ENCODE results near the gene TUBB4A.

The TUBB4A gene

GRCh38 chr19:6534451-6535093, 32.5 kb upstream of the TUBB4A start:
- TF ChIP-seq CTCF (IDR thresholded peaks at IDR 0.05; ENCODE audit: borderline replicate concordance, insufficient read depth, low read depth, low read length): no peak
- H3K4me3 ChIP-seq (ENCODE audit: low read depth, low read length): no peak overlapping the region

GRCh38 chr19:6533746-6534418, 31.8 kb upstream of the TUBB4A start:
- no peak overlapping the region for H3K4me3 ChIP-seq (ENCODE audit: low read depth, low read length)
- no peak for TF ChIP-seq CTCF (IDR thresholded peaks at IDR 0.05; ENCODE audit: borderline replicate concordance, insufficient read depth, low read depth, low read length)

- TF ChIP-seq CTCF (IDR thresholded peaks at IDR 0.05; ENCODE audit: borderline replicate concordance, insufficient read depth, low read depth, low read length): no peak
- peak overlapping the region; percentile 94 for H3K4me3 ChIP-seq (ENCODE audit: low read depth, low read length)
Measured at GRCh38 chr19:6533000-6533328, 30.9 kb upstream of the TUBB4A start.

DNA sequence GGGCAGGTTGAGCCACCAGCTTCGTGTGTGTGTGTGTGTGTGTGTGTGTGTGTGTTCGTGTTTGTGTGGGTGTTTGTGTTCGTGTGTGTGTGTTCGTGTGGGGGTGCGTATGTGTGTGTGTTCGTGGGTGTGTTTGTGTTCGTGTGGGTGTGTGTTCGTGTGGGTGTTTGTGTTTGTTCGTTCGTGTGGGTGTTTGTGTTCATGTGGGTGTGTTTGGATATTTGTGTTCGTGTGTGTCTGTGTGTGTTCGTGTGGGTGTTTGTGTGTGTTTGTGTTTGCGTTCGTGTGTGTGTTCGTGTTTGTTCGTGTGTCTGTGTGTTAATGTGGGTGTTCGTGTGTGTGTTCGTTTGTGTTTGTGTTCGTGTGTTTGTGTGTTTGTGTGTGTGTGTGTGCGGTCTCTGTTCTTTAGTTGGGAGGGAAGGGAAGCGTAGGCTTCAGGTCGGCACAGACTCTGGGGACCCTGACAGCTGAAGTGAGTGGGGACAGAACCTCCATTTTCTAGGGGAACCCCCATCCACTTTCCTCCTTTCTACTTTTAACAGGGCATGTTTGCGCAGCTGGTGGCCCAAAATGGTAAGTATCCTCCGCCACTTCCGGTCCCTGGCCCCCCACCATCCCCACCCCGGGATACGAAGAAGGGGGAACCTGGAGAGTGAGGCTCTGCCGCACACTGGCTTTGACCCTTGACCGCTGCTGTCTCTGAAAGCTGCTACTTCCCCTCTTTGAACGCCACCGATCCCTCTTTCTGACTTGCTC, 30.3 kb upstream of the TUBB4A start:
- H3K4me3 ChIP-seq (ENCODE audit: low read depth, low read length): peak overlapping the region; percentile 94
- TF ChIP-seq CTCF (IDR thresholded peaks at IDR 0.05; ENCODE audit: borderline replicate concordance, insufficient read depth, low read depth, low read length): no peak

DNA sequence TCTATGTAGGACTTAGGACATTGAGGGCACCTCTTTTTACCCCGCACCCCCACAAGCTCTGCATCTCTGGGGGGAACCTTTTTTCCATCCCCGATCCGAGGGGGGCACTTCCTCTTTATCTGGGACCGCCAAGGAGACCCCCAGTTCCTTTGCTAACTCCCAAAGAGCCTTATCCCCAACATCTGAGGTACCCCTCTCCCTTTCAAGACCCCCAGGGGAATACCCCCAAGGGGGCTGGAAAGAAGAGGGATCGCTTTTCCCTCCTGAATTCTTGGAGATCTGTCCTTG, 29.8 kb upstream of the TUBB4A start:
- no peak for TF ChIP-seq CTCF (IDR thresholded peaks at IDR 0.05; ENCODE audit: borderline replicate concordance, insufficient read depth, low read depth, low read length)
- H3K4me3 ChIP-seq (ENCODE audit: low read depth, low read length): peak overlapping the region; percentile 94

GRCh38 chr19:6531163-6531955, 29.2 kb upstream of the TUBB4A start:
- TF ChIP-seq CTCF (IDR thresholded peaks at IDR 0.05; ENCODE audit: borderline replicate concordance, insufficient read depth, low read depth, low read length): no peak
- peak overlapping the region; percentile 94 for H3K4me3 ChIP-seq (ENCODE audit: low read depth, low read length)
